ENCODE measurements around the gene PPFIA3. TPM values are rescaled to one million over a fixed set of nuclear protein-coding genes. Genes with fewer than 3 reads are reported as not detected.
A peak's percentile ranks its signal among the peaks of the same experiment; 100 is the strongest.

PPFIA3 gene
- total and polyA plus RNA-seq, 8 donors, result 0.45 to 19.7 (median 7.6) TPM

DNA sequence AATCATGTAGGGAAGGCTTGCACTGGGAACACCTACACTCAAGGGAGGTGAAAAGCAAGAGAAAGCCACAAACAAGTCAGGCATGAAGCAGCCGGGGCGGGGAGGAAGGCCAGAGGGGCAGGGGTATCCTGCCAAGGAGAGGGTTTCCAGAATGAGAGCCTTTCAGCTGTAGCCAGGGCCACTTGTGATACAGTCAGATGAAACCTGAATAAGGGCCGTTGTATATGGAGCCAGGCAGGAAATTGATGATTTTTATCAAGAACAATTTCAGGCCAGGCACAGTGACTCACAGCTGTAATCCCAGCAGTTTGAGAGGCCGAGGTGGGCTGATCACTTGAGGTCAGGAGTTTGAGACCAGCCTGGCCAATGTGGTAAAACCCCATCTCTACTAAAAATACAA lies 42.6 kb downstream of the PPFIA3 start:
- Histone ChIP-seq H3K9me3 (no peaks in the 10 kb centered on the region), H3K27me3 (peaks cover 0 to 12% (median 0%) of the 10 kb centered on the region in 3 donors), H3K27ac (peak overlapping the region in 2 of 5 donors; percentile 35 to 39)

DNA sequence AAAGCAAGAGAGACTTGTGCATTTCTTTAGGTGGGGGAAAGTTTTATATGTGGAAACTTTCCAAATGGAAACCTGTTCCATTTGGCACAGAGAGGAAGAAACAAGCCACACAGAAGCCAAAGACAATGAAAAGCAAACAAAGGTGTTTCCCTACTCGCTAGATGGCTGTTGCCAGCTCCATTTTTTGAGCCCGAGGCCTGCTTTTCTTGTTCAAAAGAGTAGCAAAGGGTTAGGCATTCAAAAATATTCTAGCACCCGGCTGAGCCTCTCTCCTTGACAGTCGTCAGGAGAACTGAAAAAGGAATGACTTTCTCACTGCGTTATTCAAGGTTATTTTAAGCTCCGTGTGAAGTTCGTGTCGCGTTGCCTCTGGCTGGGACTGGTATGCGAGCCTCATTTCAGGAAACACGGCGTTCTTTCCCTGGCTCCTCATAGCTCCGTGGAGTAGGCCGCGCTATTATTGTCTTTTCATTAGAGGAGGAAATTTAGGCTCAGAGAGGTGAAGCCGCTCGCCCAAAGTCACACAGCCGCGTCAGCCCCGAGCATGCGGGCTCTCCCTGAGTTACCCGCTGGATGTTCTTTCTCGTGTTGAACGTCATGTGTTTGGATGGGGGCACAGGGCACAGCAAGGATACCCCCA lies 45.9 kb downstream of the PPFIA3 start:
- Histone ChIP-seq H3K27me3 (no peaks in the 10 kb centered on the region), H3K36me3 (peaks cover 0 to 38% (median 30%) of the 10 kb centered on the region in 4 donors), H3K27ac (peak overlapping the region; percentile 78 to 87 (median 83)), H3K4me1 (peaks cover 18 to 54% (median 30%) of the 10 kb centered on the region in 4 donors), H3K9me3 (no peaks in the 10 kb centered on the region), H3K4me3 (peak overlapping the region in 3 of 4 donors; percentile 3 to 24 (median 23))
- intact Hi-C loops (cut with DNase I; ENCODE audit: low total_unique reads), result no loop called here
- WGBS, 5 donors, result 23 to 46% (median 33%) methylated on average over 24 of the region's 24 CpGs
- TF ChIP-seq POLR2AphosphoS5 (IDR thresholded peaks at IDR 0.05), result peak in 2 of 3 donors; percentile 26 to 57
- TF ChIP-seq POLR2A (IDR thresholded peaks at IDR 0.05), result no peak
- DNase-seq, result peak; percentile 66 to 68

More for the DNA sequence above, 42.6 kb downstream of the PPFIA3 start:
- intact Hi-C loops (cut with DNase I; ENCODE audit: low total_unique reads), result no loop called here
- Histone ChIP-seq H3K36me3 (peaks cover 0 to 11% (median 5%) of the 10 kb centered on the region in 4 donors), H3K4me3 (no peak overlapping the region), H3K4me1 (peaks cover 25 to 73% (median 56%) of the 10 kb centered on the region in 4 donors)
- TF ChIP-seq POLR2AphosphoS5 (IDR thresholded peaks at IDR 0.05), result no peak
- TF ChIP-seq EP300 (IDR thresholded peaks at IDR 0.05), result no peak
- TF ChIP-seq POLR2A (IDR thresholded peaks at IDR 0.05), result no peak
- DNase-seq, result no peak
- WGBS, 5 donors, result 27 to 42% (median 36%) methylated on average over 4 of the region's 4 CpGs

DNA sequence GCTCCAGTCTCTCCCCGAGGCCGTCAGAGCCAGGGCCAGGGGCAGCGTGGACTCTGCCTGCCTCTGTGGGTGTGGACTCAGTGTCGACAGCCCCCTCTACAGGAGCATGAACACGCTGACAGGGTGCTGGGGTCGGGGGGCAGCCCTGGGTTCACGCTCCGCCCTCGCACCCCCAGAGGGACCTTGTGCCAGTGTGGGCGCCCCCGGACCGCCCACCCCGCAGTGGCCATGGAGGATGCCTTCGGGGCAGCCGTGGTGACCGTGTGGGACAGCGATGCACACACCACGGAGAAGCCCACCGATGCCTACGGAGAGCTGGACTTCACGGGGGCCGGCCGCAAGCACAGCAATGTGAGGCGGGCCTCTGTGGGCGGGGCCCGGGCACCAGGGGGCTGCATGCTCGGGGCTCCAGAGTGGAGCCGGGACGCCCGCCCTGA lies 46.5 kb downstream of the PPFIA3 start:
- DNase-seq, result peak in 1 of 2 donors; percentile 40
- no peaks in the 10 kb centered on the region for H3K27me3 ChIP-seq
- H3K27ac ChIP-seq, result peak overlapping the region; percentile 78 to 87 (median 83)
- intact Hi-C loops (cut with DNase I; ENCODE audit: low total_unique reads), result no loop called here
- no peaks in the 10 kb centered on the region for H3K9me3 ChIP-seq
- WGBS, 5 donors, result 34 to 68% (median 36%) methylated on average over 8 to 30 of the region's 30 CpGs
- H3K4me3 ChIP-seq, result peak overlapping the region; percentile 3 to 24 (median 19)
- peaks cover 5 to 42% (median 35%) of the 10 kb centered on the region in 4 donors for H3K36me3 ChIP-seq
- TF ChIP-seq EP300 (IDR thresholded peaks at IDR 0.05) (no peak), POLR2AphosphoS5 (IDR thresholded peaks at IDR 0.05) (no peak), POLR2A (IDR thresholded peaks at IDR 0.05) (no peak)
- TF ChIP-seq, protein P1, sequence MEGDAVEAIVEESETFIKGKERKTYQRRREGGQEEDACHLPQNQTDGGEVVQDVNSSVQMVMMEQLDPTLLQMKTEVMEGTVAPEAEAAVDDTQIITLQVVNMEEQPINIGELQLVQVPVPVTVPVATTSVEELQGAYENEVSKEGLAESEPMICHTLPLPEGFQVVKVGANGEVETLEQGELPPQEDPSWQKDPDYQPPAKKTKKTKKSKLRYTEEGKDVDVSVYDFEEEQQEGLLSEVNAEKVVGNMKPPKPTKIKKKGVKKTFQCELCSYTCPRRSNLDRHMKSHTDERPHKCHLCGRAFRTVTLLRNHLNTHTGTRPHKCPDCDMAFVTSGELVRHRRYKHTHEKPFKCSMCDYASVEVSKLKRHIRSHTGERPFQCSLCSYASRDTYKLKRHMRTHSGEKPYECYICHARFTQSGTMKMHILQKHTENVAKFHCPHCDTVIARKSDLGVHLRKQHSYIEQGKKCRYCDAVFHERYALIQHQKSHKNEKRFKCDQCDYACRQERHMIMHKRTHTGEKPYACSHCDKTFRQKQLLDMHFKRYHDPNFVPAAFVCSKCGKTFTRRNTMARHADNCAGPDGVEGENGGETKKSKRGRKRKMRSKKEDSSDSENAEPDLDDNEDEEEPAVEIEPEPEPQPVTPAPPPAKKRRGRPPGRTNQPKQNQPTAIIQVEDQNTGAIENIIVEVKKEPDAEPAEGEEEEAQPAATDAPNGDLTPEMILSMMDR (IDR thresholded peaks at IDR 0.05), result no peak
- peaks cover 18 to 49% (median 29%) of the 10 kb centered on the region in 4 donors for H3K4me1 ChIP-seq

DNA sequence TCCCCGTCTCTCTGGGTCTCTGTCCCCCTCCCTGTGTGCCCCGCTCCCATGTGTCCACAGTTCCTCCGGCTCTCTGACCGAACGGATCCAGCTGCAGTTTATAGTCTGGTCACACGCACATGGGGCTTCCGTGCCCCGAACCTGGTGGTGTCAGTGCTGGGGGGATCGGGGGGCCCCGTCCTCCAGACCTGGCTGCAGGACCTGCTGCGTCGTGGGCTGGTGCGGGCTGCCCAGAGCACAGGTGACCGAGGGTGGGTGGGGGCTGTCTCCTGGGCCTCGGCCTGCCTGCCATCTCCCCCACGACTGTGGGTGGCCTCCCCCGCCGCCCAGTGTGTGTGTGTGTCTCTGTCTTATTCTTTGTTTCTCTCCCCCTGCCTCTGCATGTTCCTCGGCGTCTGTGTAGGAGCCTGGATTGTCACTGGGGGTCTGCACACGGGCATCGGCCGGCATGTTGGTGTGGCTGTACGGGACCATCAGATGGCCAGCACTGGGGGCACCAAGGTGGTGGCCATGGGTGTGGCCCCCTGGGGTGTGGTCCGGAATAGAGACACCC lies 48.6 kb downstream of the PPFIA3 start:
- H3K27me3 ChIP-seq, result no peaks in the 10 kb centered on the region
- 82 to 88% (median 86%) methylated on average over 22 to 25 of the region's 25 CpGs for WGBS, 5 donors
- peaks cover 20 to 54% (median 51%) of the 10 kb centered on the region in 4 donors for H3K36me3 ChIP-seq
- no peaks in the 10 kb centered on the region for H3K9me3 ChIP-seq
- H3K4me1 ChIP-seq, result peaks cover 18 to 41% (median 22%) of the 10 kb centered on the region in 4 donors
- no peak overlapping the region for H3K27ac ChIP-seq
- intact Hi-C loops (cut with DNase I; ENCODE audit: low total_unique reads), result no loop called here
- no peak for DNase-seq
- no peak overlapping the region for H3K4me3 ChIP-seq
- TF ChIP-seq POLR2A (IDR thresholded peaks at IDR 0.05), result no peak
- TF ChIP-seq POLR2AphosphoS5 (IDR thresholded peaks at IDR 0.05), result no peak
- TF ChIP-seq, protein P1 (IDR thresholded peaks at IDR 0.05), result no peak
- TF ChIP-seq EP300 (IDR thresholded peaks at IDR 0.05), result no peak

DNA sequence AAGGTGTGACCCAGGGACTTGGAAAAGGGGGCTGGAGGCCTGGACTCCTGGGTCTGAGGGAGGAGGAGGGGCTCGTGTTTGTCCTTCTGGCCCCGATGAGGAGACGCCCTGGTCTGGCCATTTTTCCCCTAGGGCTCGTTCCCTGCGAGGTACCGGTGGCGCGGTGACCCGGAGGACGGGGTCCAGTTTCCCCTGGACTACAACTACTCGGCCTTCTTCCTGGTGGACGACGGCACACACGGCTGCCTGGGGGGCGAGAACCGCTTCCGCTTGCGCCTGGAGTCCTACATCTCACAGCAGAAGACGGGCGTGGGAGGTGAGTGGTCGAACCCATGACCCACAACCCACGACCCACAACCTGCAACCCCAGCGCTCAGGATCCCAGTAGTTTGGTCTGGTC lies 49.1 kb downstream of the PPFIA3 start:
- DNase-seq, result no peak
- Histone ChIP-seq H3K27me3 (no peaks in the 10 kb centered on the region), H3K36me3 (peaks cover 25 to 59% (median 56%) of the 10 kb centered on the region in 4 donors), H3K4me3 (no peak overlapping the region), H3K9me3 (no peaks in the 10 kb centered on the region), H3K4me1 (peaks cover 18 to 39% (median 22%) of the 10 kb centered on the region in 4 donors), H3K27ac (no peak overlapping the region)
- no peak for TF ChIP-seq EP300 (IDR thresholded peaks at IDR 0.05)
- no peak for TF ChIP-seq POLR2A (IDR thresholded peaks at IDR 0.05)
- no peak for TF ChIP-seq POLR2AphosphoS5 (IDR thresholded peaks at IDR 0.05)
- TF ChIP-seq, protein P1 (IDR thresholded peaks at IDR 0.05), result no peak
- 90 to 94% (median 92%) methylated on average over 19 to 23 of the region's 23 CpGs for WGBS, 5 donors
- intact Hi-C loops (cut with DNase I; ENCODE audit: low total_unique reads), result no loop called here
